OCI-LY1 (cell line): Measurements from ENCODE around the gene TCIRG1.

ENCODE experiments used
- H2AFZ ChIP-seq: fragments of 200-600 bp; sonication (generic), shearing (Covaris generic); 2 replicates; pipeline ENCODE4 v1.6.0; 2014; ENCODE audit warnings: antibody characterized with exemption, mild to moderate bottlenecking, low read length
- H3F3A ChIP-seq: fragments of 200-600 bp; sonication (generic), shearing (Covaris generic); 2 replicates; pipeline ENCODE4 v1.6.0; 2014; ENCODE audit warnings: mild to moderate bottlenecking, antibody characterized with exemption, low read length, moderate library complexity; ENCODE audit not compliant: insufficient read depth
- H3K27ac ChIP-seq: fragments of 200-600 bp; sonication (generic); 2 replicates; pipeline ENCODE4 v1.5.1; 2014; ENCODE audit warnings: low read length, mixed run types, mild to moderate bottlenecking, low read depth; ENCODE audit not compliant: poor library complexity, severe bottlenecking
- H3K27me3 ChIP-seq: fragments of 200-600 bp; sonication (generic); 2 replicates; pipeline ENCODE4 v1.6.0; 2014; ENCODE audit warnings: antibody characterized with exemption, mild to moderate bottlenecking, low read length, moderate library complexity; ENCODE audit not compliant: insufficient read depth
- H3K36me3 ChIP-seq: fragments of 200-600 bp; sonication (generic); 2 replicates; pipeline ENCODE4 v1.6.1; 2014; ENCODE audit warnings: mild to moderate bottlenecking, antibody characterized with exemption, low read length, moderate library complexity, mixed read lengths; ENCODE audit not compliant: insufficient read depth
- H3K4me1 ChIP-seq: fragments of 200-600 bp; sonication (generic); 2 replicates; pipeline ENCODE4 v1.5.1; 2014; ENCODE audit warnings: mild to moderate bottlenecking, low read length, moderate library complexity; ENCODE audit not compliant: insufficient read depth, severe bottlenecking
- H3K4me2 ChIP-seq: fragments of 200-600 bp; sonication (generic), shearing (Covaris generic); 2 replicates; pipeline ENCODE4 v1.6.1; 2014; ENCODE audit warnings: low read length
- H3K4me3 ChIP-seq: fragments of 200-600 bp; sonication (generic); 2 replicates; pipeline ENCODE4 v1.5.1; 2014; ENCODE audit warnings: low read length, low read depth, mild to moderate bottlenecking, mixed read lengths; ENCODE audit not compliant: poor library complexity, severe bottlenecking
- H3K79me2 ChIP-seq: fragments of 200-600 bp; shearing (Covaris generic); 2 replicates; pipeline ENCODE4 v1.6.1; 2016; ENCODE audit warnings: mixed run types, low read length, mixed read lengths; ENCODE audit not compliant: insufficient read depth
- H3K9ac ChIP-seq: fragments of 200-600 bp; sonication (generic), shearing (Covaris generic); 2 replicates; pipeline ENCODE4 v1.6.1; 2014; ENCODE audit warnings: mild to moderate bottlenecking, low read length, mixed read lengths
- H3K9me2 ChIP-seq: fragments of 200-600 bp; sonication (generic), shearing (Covaris generic); 2 replicates; pipeline ENCODE4 v1.6.1; 2014; ENCODE audit warnings: low read depth, mild to moderate bottlenecking, low read length, mixed read lengths
- H3K9me3 ChIP-seq: fragments of 200-600 bp; shearing (Covaris generic); 2 replicates; pipeline ENCODE4 v1.6.1; 2014; ENCODE audit warnings: low read length, mixed read lengths
- H4K20me1 ChIP-seq: fragments of 200-600 bp; sonication (generic), shearing (Covaris generic); 2 replicates; pipeline ENCODE4 v1.6.0; 2016; ENCODE audit warnings: mild to moderate bottlenecking, low read length; ENCODE audit not compliant: insufficient read depth
- CTCF ChIP-seq: fragments of 200-600 bp; sonication (generic), shearing (Covaris generic); IDR thresholded peaks from 2 replicates; pipeline ENCODE4 v1.5.1; 2017; ENCODE audit warnings: mild to moderate bottlenecking, antibody characterized with exemption, low read length, moderate library complexity, mixed read lengths
- EZH2 ChIP-seq: fragments of 200-600 bp; sonication (generic), shearing (Covaris generic); IDR thresholded peaks from 2 replicates; pipeline ENCODE4 v1.8.0; 2017; ENCODE audit warnings: borderline replicate concordance, mixed run types, mild to moderate bottlenecking, antibody characterized with exemption, low read length, moderate library complexity, mixed read lengths

The TCIRG1 gene

DNA sequence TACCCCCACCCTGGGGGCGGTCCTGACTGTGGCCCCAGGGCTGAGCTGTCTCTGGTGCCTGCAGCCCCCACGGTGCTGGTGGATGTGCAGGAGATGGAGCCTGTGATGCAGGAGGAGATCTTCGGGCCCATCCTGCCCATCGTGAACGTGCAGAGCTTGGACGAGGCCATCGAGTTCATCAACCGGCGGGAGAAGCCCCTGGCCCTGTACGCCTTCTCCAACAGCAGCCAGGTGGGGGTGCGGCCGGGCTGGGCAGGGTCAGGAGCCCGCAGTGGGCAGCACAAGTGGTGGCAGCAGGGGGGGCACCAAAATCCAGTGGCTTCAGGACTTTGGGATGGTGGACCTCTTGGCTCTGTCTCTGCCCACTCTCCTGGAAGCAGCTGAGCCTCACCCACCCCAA, 16.3 kb upstream of the TCIRG1 start:
- Histone ChIP-seq H3F3A (no peaks in the 10 kb centered on the region), H3K4me3 (no peak overlapping the region), H3K36me3 (no peaks in the 10 kb centered on the region; the same call in 1 of the 2 replicates), H3K9ac (no peak overlapping the region), H3K9me2 (no peaks in the 10 kb centered on the region), H3K79me2 (no peaks in the 10 kb centered on the region), H2AFZ (no peak overlapping the region), H3K4me2 (no peak overlapping the region), H4K20me1 (no peaks in the 10 kb centered on the region), H3K27me3 (peaks cover under 1% of the 10 kb centered on the region; the same call in 1 of the 2 replicates), H3K9me3 (no peaks in the 10 kb centered on the region), H3K27ac (no peak overlapping the region), H3K4me1 (peaks cover 5% of the 10 kb centered on the region)
- TF ChIP-seq EZH2 (no peak), CTCF (no peak)

DNA sequence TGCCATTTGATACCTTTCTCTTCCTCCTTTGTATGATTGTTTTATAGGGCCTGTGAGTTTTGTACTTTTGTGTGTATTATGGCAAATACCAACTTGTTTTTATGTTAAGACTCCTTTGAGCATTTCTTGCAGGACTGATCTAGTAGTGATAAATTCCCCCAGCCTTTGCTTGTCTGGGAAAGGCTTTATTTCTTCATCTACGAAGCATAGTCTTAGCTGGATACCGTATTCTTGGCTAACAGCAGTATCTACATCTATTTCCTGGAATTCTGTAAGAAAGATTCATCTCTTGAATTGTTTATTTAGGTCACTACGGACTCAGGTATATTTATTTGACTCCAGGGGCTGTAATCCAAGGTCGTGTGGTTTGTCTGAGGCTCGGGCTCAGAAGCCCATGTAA, 14.3 kb upstream of the TCIRG1 start:
- TF ChIP-seq EZH2 (no peak), CTCF (no peak)
- H3K27me3 ChIP-seq = no peaks in the 10 kb centered on the region
- H3K4me2 ChIP-seq = no peak overlapping the region
- no peak overlapping the region for H3K4me3 ChIP-seq
- H3K36me3 ChIP-seq = no peaks in the 10 kb centered on the region; the same call in 1 of the 2 replicates
- H3K27ac ChIP-seq = no peak overlapping the region
- H3F3A ChIP-seq = no peaks in the 10 kb centered on the region
- no peaks in the 10 kb centered on the region for H3K9me2 ChIP-seq
- peaks cover 12% of the 10 kb centered on the region for H3K4me1 ChIP-seq
- H3K9me3 ChIP-seq = no peaks in the 10 kb centered on the region
- H3K9ac ChIP-seq = no peak overlapping the region
- no peak overlapping the region for H2AFZ ChIP-seq
- H4K20me1 ChIP-seq = no peaks in the 10 kb centered on the region
- H3K79me2 ChIP-seq = no peaks in the 10 kb centered on the region

DNA sequence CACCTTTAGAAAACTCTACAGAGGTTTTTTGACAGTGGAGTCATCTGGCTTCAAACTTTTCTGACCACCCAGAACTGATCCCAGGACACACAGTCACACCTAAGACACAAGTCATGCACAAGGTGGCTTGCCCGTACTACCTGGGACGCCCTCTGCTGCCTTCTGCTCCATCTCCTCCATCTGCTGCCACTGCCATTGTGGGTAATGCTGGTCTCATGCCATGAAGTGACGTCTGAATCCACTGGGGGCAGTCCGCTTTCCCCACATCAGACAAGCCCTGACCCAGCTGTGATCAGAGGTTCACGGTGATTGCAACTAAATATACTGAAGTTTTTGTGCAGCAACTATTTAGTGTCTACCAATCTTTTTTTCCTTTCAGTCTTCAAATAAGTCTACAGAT, 13.8 kb upstream of the TCIRG1 start:
- Histone ChIP-seq H3K9ac (no peak overlapping the region), H3K27ac (no peak overlapping the region), H3K4me3 (no peak overlapping the region), H3F3A (no peaks in the 10 kb centered on the region), H4K20me1 (no peaks in the 10 kb centered on the region), H3K4me2 (no peak overlapping the region), H3K9me2 (no peaks in the 10 kb centered on the region), H3K36me3 (no peaks in the 10 kb centered on the region; the same call in 1 of the 2 replicates), H3K9me3 (no peaks in the 10 kb centered on the region), H3K4me1 (peaks cover 17% of the 10 kb centered on the region), H2AFZ (no peak overlapping the region), H3K27me3 (no peaks in the 10 kb centered on the region), H3K79me2 (no peaks in the 10 kb centered on the region)
- peak; percentile 46; the same call in 1 of the 2 replicates for TF ChIP-seq CTCF
- TF ChIP-seq EZH2 = no peak
